Epithelial cell of proximal tubule (primary cell): ENCODE measurements around the gene C2orf81. TPM values are rescaled to one million over a fixed set of nuclear protein-coding genes. Genes with fewer than 3 reads are reported as not detected.
A peak's percentile ranks its signal among the peaks of the same experiment; 100 is the strongest.
"Not testable (repeated sequence)": the region's sequence is repeated elsewhere in the genome, so short reads cannot be mapped to it uniquely, and the experiment has no call there.

ENCODE experiments used
- DNase-seq: peaks from one replicate; pipeline ENCODE4 v3.0.0-alpha.2; 2011; ENCODE audit warnings: low read depth
- H3K4me3 ChIP-seq: 2 replicates; pipeline ENCODE4 v1.5.1; 2011; ENCODE audit warnings: low read depth, mild to moderate bottlenecking, low read length
- total RNA-seq: library from RNA; depleted of rRNA; stranded (reverse); fragments of >200 nt; gene quantifications from 2 replicates; pipeline ENCODE4 v1.2.3, GENCODE V29; 2015
- TF ChIP-seq, protein P1 (sequence below): conservative IDR thresholded peaks from 2 replicates; pipeline ENCODE4 v1.5.1; 2012; ENCODE audit warnings: low read depth, mild to moderate bottlenecking, low read length

The C2orf81 gene
- total RNA-seq, result 2.7 and 4.1 TPM in 2 replicates

DNA sequence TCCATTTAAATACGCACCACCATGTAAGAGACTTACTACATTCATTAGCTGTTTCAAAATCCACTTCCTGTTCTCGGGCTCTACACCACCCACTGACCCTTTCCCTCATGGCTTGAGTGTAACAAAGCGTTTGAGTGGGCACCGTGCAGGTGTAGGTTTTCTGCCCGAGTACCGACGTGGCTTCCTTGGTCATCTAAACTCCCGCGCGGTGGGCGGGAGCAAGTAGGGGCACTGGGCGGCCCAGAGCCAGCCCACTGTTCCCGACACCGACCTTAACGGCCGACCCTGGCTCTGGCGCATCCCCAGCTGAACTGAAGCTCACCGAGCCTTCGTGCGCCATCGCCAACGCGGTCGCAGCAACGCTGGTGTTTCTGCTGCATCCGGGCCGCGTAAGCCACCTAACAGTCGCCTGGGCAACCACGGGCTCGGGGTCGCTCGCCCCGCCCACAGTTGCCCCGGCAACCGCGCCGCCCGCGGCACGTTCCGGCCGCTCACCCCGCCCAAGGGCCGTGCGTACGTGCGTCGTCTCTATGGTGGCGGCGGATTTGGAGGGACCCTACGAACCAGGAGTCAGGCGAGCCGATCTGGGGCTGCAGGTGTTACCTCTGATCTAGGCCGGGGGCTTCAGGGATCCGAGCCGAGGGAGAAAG is at the start of gene C2orf81, which contains the start of gene WDR54:
Gene C2orf81 (minus strand): TSS at position 399 of the 650 bp plus-strand sequence. CDS start 59 bp downstream, at position 340.
Gene WDR54 (plus strand): TSS at position 510 of the 650 bp plus-strand sequence. CDS start 424 bp downstream, outside the sequence.
- peak within 1 kb of the TSS; percentile 66 for H3K4me3 ChIP-seq
- DNase-seq, result no peak
- TF ChIP-seq, protein P1, sequence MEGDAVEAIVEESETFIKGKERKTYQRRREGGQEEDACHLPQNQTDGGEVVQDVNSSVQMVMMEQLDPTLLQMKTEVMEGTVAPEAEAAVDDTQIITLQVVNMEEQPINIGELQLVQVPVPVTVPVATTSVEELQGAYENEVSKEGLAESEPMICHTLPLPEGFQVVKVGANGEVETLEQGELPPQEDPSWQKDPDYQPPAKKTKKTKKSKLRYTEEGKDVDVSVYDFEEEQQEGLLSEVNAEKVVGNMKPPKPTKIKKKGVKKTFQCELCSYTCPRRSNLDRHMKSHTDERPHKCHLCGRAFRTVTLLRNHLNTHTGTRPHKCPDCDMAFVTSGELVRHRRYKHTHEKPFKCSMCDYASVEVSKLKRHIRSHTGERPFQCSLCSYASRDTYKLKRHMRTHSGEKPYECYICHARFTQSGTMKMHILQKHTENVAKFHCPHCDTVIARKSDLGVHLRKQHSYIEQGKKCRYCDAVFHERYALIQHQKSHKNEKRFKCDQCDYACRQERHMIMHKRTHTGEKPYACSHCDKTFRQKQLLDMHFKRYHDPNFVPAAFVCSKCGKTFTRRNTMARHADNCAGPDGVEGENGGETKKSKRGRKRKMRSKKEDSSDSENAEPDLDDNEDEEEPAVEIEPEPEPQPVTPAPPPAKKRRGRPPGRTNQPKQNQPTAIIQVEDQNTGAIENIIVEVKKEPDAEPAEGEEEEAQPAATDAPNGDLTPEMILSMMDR, result no peak

DNA sequence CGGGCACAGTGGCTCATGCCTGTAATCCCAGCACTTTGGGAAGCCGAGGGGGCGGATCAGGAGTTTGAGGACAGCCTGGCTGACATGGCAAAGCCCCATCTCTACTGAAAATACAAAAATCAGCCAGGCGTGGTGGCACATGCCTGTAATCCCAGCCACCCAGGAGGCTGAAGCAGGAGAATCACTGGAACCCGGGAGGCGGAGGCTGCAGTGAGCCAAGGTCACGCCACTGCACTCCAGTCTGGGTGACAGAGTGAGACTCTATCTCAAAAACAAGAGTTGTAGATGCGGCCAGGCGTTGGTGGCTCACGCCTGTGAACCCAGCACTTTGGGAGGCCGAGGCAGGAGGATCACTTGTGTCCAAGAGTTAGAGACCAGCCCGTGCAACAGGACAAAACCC is 49.3 kb upstream of the C2orf81 start:
- DNase-seq, H3K4me3 ChIP-seq: not testable (repeated sequence)

DNA sequence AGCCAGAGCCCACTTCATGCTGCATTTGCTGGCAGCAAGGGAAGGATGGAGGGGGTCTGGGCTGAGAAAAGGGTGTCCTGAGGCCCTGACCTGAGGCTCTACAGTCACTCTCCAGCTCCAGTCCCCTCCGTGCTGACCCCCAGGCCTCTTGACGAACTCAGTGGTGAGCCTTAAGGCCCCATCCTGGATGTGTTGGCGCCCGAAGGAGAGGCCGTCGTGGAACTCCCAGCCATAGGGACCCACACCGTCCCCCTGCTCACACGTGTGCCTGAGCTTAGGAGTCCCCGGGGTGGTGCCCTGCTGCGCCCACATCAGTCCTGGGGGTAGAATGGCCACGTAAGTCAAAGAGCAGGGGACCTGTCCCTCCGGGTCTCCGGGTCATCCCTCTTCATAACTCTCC is 43.0 kb upstream of the C2orf81 start:
- peak overlapping the region; percentile 95 for H3K4me3 ChIP-seq
- TF ChIP-seq, protein P1, result no peak
- no peak for DNase-seq

DNA sequence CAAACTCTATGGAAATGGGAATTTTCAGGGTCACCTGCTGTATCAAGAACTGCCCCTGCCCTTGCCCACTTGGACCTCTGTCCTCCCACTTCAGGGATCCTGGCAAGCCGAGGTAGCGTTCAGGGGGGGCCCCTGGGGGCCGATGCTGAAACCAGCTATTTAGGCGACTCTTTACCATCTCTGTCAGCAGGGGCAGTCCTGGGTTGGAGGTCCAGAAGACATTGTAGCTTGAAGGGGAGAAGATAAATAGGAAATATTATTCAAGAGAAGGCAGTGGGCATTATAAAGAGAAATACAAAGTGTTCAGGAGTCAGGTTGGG is 41.3 kb upstream of the C2orf81 start:
- no peak for DNase-seq
- TF ChIP-seq, protein P1, result no peak

DNA sequence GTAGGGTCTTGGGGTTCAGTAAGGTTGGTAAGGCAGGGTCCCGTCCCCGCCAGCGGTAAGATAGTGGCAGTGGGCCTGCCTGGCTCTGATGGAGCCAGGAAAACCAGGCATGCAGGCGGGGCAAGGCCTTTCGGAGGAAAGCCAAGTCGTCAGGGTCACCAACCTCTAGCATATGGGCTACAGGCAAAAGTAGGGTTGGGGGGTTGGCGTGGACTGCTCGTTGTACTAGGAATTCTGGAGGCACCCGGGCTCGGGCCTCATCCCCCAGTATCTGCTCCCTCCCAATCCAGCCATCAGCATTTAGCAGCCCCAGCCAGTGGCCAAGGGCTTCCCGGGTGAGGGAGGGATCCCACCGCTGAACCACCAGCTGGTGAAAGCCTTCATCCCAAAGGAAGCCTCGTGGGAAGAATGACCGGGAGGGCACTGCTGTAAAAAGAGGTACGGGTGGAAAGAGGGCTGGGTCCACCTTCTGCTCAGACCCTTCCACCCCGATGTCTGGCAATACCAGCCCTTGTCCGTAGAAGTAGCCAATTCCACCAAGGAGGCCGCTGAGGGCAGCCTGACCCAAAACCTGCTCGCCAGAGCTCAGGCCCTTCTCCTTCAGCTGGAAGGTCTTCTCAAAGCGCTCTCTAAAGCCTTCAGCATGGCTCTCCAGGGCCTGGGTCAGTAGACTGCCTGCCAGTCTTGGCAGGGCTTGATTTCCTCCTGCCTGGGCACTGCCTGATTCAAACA is 40.8 kb upstream of the C2orf81 start:
- DNase-seq, result no peak
- H3K4me3 ChIP-seq, result no peak overlapping the region
- TF ChIP-seq, protein P1, result no peak

More for the DNA sequence above, 41.3 kb upstream of the C2orf81 start:
- H3K4me3 ChIP-seq, result no peak overlapping the region

DNA sequence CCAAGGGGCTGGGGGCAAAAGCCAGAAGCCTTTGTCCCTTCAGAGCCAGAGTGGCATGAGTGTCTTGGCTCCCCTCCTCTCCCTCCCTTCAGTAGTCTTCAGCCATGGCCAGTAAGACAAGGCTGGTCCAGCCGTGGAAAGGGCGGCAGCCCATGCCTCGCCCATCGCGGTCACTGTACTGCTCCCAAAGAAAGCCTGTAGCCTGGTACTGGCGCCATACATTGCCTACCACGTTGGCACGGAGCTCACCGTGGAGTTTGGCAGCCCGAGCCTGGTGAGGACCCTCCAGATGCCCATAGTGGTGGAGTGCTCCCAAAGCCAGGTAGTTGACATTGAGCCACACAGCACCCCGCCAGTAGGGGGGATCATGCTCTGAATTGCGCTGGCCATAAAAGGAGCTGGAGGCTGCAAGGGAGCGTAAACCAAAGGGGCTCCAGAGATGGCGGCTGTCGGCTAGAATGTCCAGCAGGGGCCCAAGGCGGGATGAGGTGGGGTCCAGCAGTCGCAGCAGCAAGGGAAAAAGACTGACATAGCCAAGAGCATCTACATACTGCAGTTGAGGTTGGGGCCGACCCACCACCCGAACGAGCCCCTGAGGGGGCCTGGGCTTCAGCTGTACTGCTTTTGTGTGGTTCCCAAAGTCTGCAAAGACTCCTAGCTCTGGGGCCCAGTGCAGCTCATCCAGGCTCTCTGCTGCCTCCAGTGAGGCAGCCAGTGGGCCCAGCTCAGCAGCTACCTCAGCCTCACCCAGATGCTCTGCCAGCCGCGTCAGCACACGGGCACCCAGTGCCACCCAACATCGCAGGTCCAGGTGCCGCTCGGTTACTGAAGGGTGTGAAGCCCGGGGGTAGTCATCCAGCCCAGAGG is 40.0 kb upstream of the C2orf81 start:
- H3K4me3 ChIP-seq, result no peak overlapping the region
- TF ChIP-seq, protein P1, result peak; percentile 31
- no peak for DNase-seq

DNA sequence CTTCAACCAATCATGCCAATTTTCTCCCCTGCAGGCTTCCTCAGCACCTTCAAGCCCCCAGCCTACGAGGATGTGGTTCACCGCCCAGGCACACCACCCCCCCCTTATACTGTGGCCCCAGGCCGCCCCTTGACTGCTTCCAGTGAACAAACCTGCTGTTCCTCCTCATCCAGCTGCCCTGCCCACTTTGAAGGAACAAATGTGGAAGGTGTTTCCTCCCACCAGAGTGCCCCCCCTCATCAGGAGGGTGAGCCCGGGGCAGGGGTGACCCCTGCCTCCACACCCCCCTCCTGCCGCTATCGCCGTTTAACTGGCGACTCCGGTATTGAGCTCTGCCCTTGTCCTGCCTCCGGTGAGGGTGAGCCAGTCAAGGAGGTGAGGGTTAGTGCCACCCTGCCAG is 38.8 kb upstream of the C2orf81 start:
- H3K4me3 ChIP-seq, DNase-seq: not testable (repeated sequence)

DNA sequence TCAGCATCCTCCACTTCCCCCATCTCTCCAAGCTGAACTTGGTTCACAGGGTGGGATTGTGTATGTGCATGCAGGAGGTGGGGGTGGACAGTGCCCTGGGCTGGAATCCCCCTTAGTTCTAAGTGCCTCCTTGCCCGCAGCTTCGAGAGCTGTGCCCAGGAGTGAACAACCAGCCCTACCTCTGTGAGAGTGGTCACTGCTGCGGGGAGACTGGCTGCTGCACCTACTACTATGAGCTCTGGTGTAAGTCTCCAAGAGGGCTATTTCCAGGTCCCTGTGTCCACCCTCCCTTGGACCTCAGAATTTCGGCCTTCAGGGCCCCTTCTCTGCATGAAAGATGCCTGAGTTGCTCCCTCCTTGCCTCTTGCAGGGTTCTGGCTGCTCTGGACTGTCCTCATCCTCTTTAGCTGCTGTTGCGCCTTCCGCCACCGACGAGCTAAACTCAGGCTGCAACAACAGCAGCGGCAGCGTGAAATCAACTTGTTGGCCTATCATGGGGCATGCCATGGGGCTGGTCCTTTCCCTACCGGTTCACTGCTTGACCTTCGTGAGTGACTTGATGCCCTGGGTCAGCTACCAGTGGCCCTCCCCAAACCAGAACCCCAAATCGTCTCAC is 38.2 kb upstream of the C2orf81 start:
- peak overlapping the region; percentile 98 for H3K4me3 ChIP-seq
- DNase-seq, result not testable (repeated sequence)
